HEK293 (cell line): ENCODE results near the gene TIGD7.

Experiments
- CTCF ChIA-PET: fragments of 350-600 bp; formaldehyde crosslinking; extraction: SDS; loops from one replicate; lab custom pipeline; 2021; ENCODE audit warnings: antibody characterized with exemption; lab: Yijun Ruan, JAX
- POLR2A ChIA-PET: fragments of 300-600 bp; formaldehyde crosslinking; extraction: SDS; loops from one replicate; lab custom pipeline; 2020; ENCODE audit warnings: antibody characterized with exemption, inconsistent platforms; lab: Yijun Ruan, JAX
- H3K27ac ChIP-seq: fragments of 200-500 bp; sonication (Bioruptor generic); 2 replicates; pipeline ENCODE4 v1.5.1; 2014; ENCODE audit warnings: low read depth, low read length, control low read depth, inconsistent platforms; ENCODE audit errors: extremely low read depth
- H3K36me3 ChIP-seq, 2 experiments: fragments of 200-500 bp in 1 of 2; sonication (Bioruptor generic) in 1 of 2; 1 replicate in 1 of 2; 2 replicates in 1 of 2; pipeline ENCODE4 v1.5.1; 2014 to 2017; ENCODE audit warnings: inconsistent platforms in 2 of 2, low read length in 2 of 2; ENCODE audit not compliant: control insufficient read depth in 2 of 2, insufficient read depth in 1 of 2
- H3K4me1 ChIP-seq: fragments of 200-500 bp; sonication (Bioruptor generic); 2 replicates; pipeline ENCODE4 v1.5.1; 2014; ENCODE audit warnings: mild to moderate bottlenecking, low read length, inconsistent platforms; ENCODE audit not compliant: control insufficient read depth, insufficient read depth
- H3K4me3 ChIP-seq: 2 replicates; pipeline ENCODE4 v1.5.1; 2011; ENCODE audit warnings: low read depth, mild to moderate bottlenecking, control low read depth, low read length, moderate library complexity
- H3K9me3 ChIP-seq: fragments of 200-500 bp; sonication (Bioruptor generic); 2 replicates; pipeline ENCODE4 v1.5.1; 2014; ENCODE audit warnings: low read depth, low read length, inconsistent platforms; ENCODE audit not compliant: control insufficient read depth, insufficient read depth
- GLI4 ChIP-seq: fragments of 450-650 bp; formaldehyde crosslinking; IDR thresholded peaks from 2 replicates; pipeline ENCODE4 v1.5.1; 2016; ENCODE audit warnings: missing biosample characterization, missing genetic modification characterization
- HOXC10 ChIP-seq: sonication (generic); formaldehyde crosslinking; IDR thresholded peaks from 2 replicates; pipeline ENCODE4 v1.8.1; 2023; ENCODE audit warnings: mild to moderate bottlenecking, missing genetic modification reagents
- OSR2 ChIP-seq: fragments of 450-650 bp; formaldehyde crosslinking; IDR thresholded peaks from 2 replicates; pipeline ENCODE4 v1.5.1; 2016; ENCODE audit warnings: missing biosample characterization, missing genetic modification characterization
- PRDM10 ChIP-seq: fragments of 450-650 bp; formaldehyde crosslinking; IDR thresholded peaks from 2 replicates; pipeline ENCODE4 v1.5.1; 2016; ENCODE audit warnings: missing biosample characterization, missing genetic modification characterization
- YY1 ChIP-seq: fragments of 450-650 bp; formaldehyde crosslinking; IDR thresholded peaks from 2 replicates; pipeline ENCODE4 v1.5.1; 2018; ENCODE audit warnings: missing biosample characterization, missing genetic modification characterization
- YY2 ChIP-seq: fragments of 450-650 bp; formaldehyde crosslinking; IDR thresholded peaks from 2 replicates; pipeline ENCODE4 v1.5.1; 2016; ENCODE audit warnings: missing biosample characterization, missing genetic modification characterization
- ZFP37 ChIP-seq: fragments of 450-650 bp; formaldehyde crosslinking; IDR thresholded peaks from 2 replicates; pipeline ENCODE4 v1.5.1; 2016; ENCODE audit warnings: missing biosample characterization, missing genetic modification characterization
- ZNF138 ChIP-seq: fragments of 450-650 bp; formaldehyde crosslinking; IDR thresholded peaks from 2 replicates; pipeline ENCODE4 v1.5.1; 2016; ENCODE audit warnings: missing biosample characterization, missing genetic modification characterization, borderline replicate concordance
- ZNF148 ChIP-seq: fragments of 450-650 bp; formaldehyde crosslinking; IDR thresholded peaks from 2 replicates; pipeline ENCODE4 v1.5.0; 2017; ENCODE audit warnings: missing biosample characterization, missing genetic modification characterization, borderline replicate concordance
- ZNF184 ChIP-seq: fragments of 450-650 bp; IDR thresholded peaks from 2 replicates; pipeline ENCODE4 v1.5.1; 2018; ENCODE audit warnings: missing biosample characterization, mild to moderate bottlenecking, missing genetic modification characterization
- ZNF23 ChIP-seq: fragments of 450-650 bp; formaldehyde crosslinking; IDR thresholded peaks from 2 replicates; pipeline ENCODE4 v1.5.1; 2016; ENCODE audit warnings: missing biosample characterization, missing genetic modification characterization, borderline replicate concordance
- ZNF239 ChIP-seq: fragments of 450-650 bp; formaldehyde crosslinking; IDR thresholded peaks from 2 replicates; pipeline ENCODE4 v1.5.1; 2016; ENCODE audit warnings: missing biosample characterization, missing genetic modification characterization
- ZNF488 ChIP-seq: fragments of 450-650 bp; formaldehyde crosslinking; IDR thresholded peaks from 2 replicates; pipeline ENCODE4 v1.5.1; 2016; ENCODE audit warnings: missing biosample characterization, missing genetic modification characterization
- ZNF513 ChIP-seq: fragments of 450-650 bp; IDR thresholded peaks from 2 replicates; pipeline ENCODE4 v1.5.1; 2018; ENCODE audit warnings: missing biosample characterization, missing genetic modification characterization
- ZNF518A ChIP-seq: fragments of 450-650 bp; formaldehyde crosslinking; conservative IDR thresholded peaks from 2 replicates; pipeline ENCODE4 v1.5.1; 2016; ENCODE audit warnings: low read depth, missing biosample characterization, missing genetic modification characterization
- ZNF639 ChIP-seq: fragments of 450-650 bp; formaldehyde crosslinking; IDR thresholded peaks from 2 replicates; pipeline ENCODE4 v1.5.1; 2016; ENCODE audit warnings: missing biosample characterization, missing genetic modification characterization
- ZNF747 ChIP-seq: fragments of 450-650 bp; formaldehyde crosslinking; IDR thresholded peaks from 2 replicates; pipeline ENCODE4 v1.5.1; 2016; ENCODE audit warnings: missing biosample characterization, missing genetic modification characterization
- ZNF791 ChIP-seq: fragments of 450-650 bp; formaldehyde crosslinking; IDR thresholded peaks from 2 replicates; pipeline ENCODE4 v1.5.1; 2016; ENCODE audit warnings: missing biosample characterization, missing genetic modification characterization

The TIGD7 gene

GRCh38 chr16:3252967-3253366 is 52.3 kb downstream of the TIGD7 start:
- TF ChIP-seq PRDM10 (tag by site-specific recombination) (peak; percentile 86), ZNF747 (tag by site-specific recombination) (no peak), ZNF184 (tag by site-specific recombination) (no peak), ZNF513 (no peak)
- Histone ChIP-seq H3K4me3 (no peak overlapping the region), H3K4me1 (no peaks in the 10 kb centered on the region), H3K27ac (no peak overlapping the region), H3K36me3 (no peaks in the 10 kb centered on the region), H3K9me3 (no peaks in the 10 kb centered on the region)
- POLR2A ChIA-PET = no interaction called here
- CTCF ChIA-PET = interaction anchor here (0.7 kb wide), 1 partner anchor 12 kb away, joined by 3 read pairs; no protein-coding TSS in a partner anchor

- Histone ChIP-seq H3K27ac (no peak overlapping the region), H3K9me3 (no peaks in the 10 kb centered on the region), H3K4me3 (no peak overlapping the region), H3K36me3 (no peaks in the 10 kb centered on the region), H3K4me1 (no peaks in the 10 kb centered on the region)
- CTCF ChIA-PET = no interaction called here
- POLR2A ChIA-PET = interaction anchor here (1.8 kb wide), 1 partner anchor 15 kb away, joined by 4 read pairs; the partner anchor contains the start of gene ZNF200
- TF ChIP-seq ZNF148 (tag by site-specific recombination) (no peak), ZNF518A (no peak), GLI4 (tag by site-specific recombination) (no peak), YY2 (tag by site-specific recombination) (no peak), ZNF791 (no peak), ZNF513 (no peak), ZNF23 (no peak), ZNF138 (tag by site-specific recombination) (no peak), ZFP37 (no peak), ZNF639 (no peak), HOXC10 (CRISPR knock-in tag) (no peak), ZNF239 (tag by site-specific recombination) (no peak), ZNF488 (no peak), YY1 (tag by site-specific recombination) (no peak), OSR2 (tag by site-specific recombination) (no peak)
These were observed 55.8 kb downstream of the TIGD7 start for GRCh38 chr16:3249451-3249850.
